ENCODE results near the gene TUFM. TPM values are rescaled to one million over a fixed set of nuclear protein-coding genes. Genes with fewer than 3 reads are reported as not detected.
A peak's percentile ranks its signal among the peaks of the same experiment; 100 is the strongest.
"Not testable (repeated sequence)": the region's sequence is repeated elsewhere in the genome, so short reads cannot be mapped to it uniquely, and the experiment has no call there.

Gene TUFM
- total RNA-seq, 1 donor from 2014 or later = 122 TPM

GRCh38 chr16:28824717-28824973, 21.5 kb downstream of the TUFM start:
- no peak for DNase-seq (ENCODE audit: low spot score in 2 of 2, unreplicated experiment in 2 of 2)
- Mint-ChIP-seq H3K27ac (peak overlapping the region; percentile 100), H3K27me3 (ENCODE audit: low read depth) (no peaks in the 10 kb centered on the region), H3K36me3 (peaks cover 35% of the 10 kb centered on the region), H3K4me1 (peaks cover 28% of the 10 kb centered on the region), H3K9me3 (no peaks in the 10 kb centered on the region), H3K4me3 (peak overlapping the region; percentile 99)
- no peak for TF ChIP-seq CTCF (IDR thresholded peaks at IDR 0.05; ENCODE audit: unreplicated experiment)

DNA sequence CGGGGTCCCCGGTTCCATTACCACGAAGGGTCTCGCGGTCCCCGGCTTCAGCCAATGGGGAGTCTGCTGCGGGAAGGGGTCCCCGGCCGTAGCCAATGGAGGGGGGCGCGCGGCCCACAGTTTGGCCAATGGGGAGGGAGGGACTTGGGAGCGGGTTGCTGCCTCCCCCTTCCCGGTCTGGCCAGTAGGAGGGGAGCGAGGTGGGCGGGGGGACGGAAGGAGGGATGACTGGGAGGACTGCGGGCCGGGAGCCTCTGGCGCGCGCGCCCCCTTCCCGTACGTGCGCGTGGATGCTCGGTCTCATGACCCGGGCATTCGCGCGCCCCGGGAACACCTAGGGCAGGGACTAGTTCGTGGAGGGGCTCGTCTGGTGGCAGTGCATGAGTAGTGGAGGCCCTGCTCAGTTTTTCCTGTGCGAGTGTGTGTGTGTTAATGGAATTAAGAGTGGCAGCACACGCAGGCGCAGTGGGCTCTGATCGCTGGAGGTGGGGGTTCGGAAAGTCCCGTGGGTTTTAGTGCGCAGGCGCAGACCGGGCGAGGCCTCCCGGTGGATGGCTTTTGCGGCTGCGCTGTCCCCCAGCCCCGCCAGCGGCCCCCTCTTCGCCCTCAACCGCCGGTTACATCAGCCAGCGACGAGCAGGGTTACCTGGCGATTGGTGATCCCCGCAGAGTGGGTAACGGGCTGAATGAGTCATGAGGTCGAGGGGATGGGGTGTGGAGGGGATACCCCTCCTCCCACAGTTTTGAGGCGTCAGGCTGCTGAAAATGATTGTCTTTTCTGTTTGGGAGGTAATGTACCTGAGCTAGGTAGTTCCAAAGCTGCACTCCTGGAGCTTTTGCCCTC, 22.1 kb downstream of the TUFM start:
- H3K4me1 Mint-ChIP-seq = peaks cover 28% of the 10 kb centered on the region
- no peaks in the 10 kb centered on the region for H3K9me3 Mint-ChIP-seq
- H3K27me3 Mint-ChIP-seq (ENCODE audit: low read depth) = no peaks in the 10 kb centered on the region
- peak; percentile 96 to 97 for DNase-seq (ENCODE audit: low spot score in 2 of 2, unreplicated experiment in 2 of 2)
- peak overlapping the region; percentile 100 for H3K27ac Mint-ChIP-seq
- peak overlapping the region; percentile 99 for H3K4me3 Mint-ChIP-seq
- H3K36me3 Mint-ChIP-seq = peaks cover 31% of the 10 kb centered on the region
- TF ChIP-seq CTCF (IDR thresholded peaks at IDR 0.05; ENCODE audit: unreplicated experiment) = no peak

DNA sequence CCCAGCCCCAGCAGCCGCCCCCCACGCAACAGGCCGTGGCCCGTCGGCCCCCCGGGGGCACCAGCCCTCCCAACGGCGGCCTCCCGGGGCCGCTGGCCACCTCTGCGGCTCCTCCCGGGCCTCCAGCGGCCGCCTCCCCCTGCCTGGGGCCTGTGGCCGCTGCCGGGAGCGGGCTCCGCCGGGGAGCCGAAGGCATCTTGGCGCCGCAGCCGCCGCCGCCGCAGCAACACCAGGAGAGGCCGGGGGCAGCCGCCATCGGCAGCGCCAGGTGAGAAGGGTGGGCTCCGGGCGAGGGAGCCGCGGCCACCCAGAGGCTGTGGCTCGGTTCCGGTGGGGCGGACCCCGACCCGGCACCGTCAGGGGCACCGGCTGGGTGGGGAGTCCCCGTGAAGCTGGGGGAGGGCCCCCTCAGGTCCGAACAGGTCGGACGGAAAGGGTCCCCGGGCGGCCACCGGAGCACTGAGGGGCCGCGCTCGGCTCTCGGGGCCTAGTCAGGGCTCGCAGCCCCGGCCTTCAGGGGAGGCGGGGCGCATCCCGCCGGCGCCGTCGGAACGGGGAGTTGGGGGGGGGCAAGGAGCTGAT, 22.8 kb downstream of the TUFM start:
- peak in 1 of 2 experiments; percentile 59 for DNase-seq (ENCODE audit: low spot score in 2 of 2, unreplicated experiment in 2 of 2)
- Mint-ChIP-seq H3K27ac (peak overlapping the region; percentile 100), H3K4me1 (peaks cover 28% of the 10 kb centered on the region), H3K9me3 (no peaks in the 10 kb centered on the region), H3K4me3 (peak overlapping the region; percentile 99), H3K36me3 (peaks cover 27% of the 10 kb centered on the region), H3K27me3 (ENCODE audit: low read depth) (no peaks in the 10 kb centered on the region)
- no peak for TF ChIP-seq CTCF (IDR thresholded peaks at IDR 0.05; ENCODE audit: unreplicated experiment)

- peak within 1 kb of the TSS; percentile 99 for H3K4me3 Mint-ChIP-seq
- peak; percentile 82 to 89 for DNase-seq (ENCODE audit: low spot score in 2 of 2, unreplicated experiment in 2 of 2)
- peak within 1 kb of the TSS; percentile 100 for H3K27ac Mint-ChIP-seq
- peaks cover 28% of the 10 kb centered on the region for H3K4me1 Mint-ChIP-seq
- TF ChIP-seq CTCF (IDR thresholded peaks at IDR 0.05; ENCODE audit: unreplicated experiment) = no peak
- no peaks in the 10 kb centered on the region for H3K9me3 Mint-ChIP-seq
- peaks cover 23% of the 10 kb centered on the region for H3K36me3 Mint-ChIP-seq
- H3K27me3 Mint-ChIP-seq (ENCODE audit: low read depth) = no peaks in the 10 kb centered on the region
Measured at GRCh38 chr16:28822520-28823290, 23.4 kb downstream of the TUFM start, which contains the start of gene ATXN2L. TSS of gene ATXN2L (plus strand) at chr16:28822999. CDS start at chr16:28823260, 261 bp downstream.

- TF ChIP-seq CTCF (IDR thresholded peaks at IDR 0.05; ENCODE audit: unreplicated experiment) = no peak
- no peaks in the 10 kb centered on the region for H3K9me3 Mint-ChIP-seq
- peak overlapping the region; percentile 75 for H3K4me3 Mint-ChIP-seq
- DNase-seq (ENCODE audit: low spot score in 2 of 2, unreplicated experiment in 2 of 2) = no peak
- H3K27ac Mint-ChIP-seq = peak overlapping the region; percentile 90
- H3K27me3 Mint-ChIP-seq (ENCODE audit: low read depth) = no peaks in the 10 kb centered on the region
- peaks cover 23% of the 10 kb centered on the region for H3K36me3 Mint-ChIP-seq
- H3K4me1 Mint-ChIP-seq = peaks cover 28% of the 10 kb centered on the region
Measured at GRCh38 chr16:28821874-28822519, 24.2 kb downstream of the TUFM start.

DNA sequence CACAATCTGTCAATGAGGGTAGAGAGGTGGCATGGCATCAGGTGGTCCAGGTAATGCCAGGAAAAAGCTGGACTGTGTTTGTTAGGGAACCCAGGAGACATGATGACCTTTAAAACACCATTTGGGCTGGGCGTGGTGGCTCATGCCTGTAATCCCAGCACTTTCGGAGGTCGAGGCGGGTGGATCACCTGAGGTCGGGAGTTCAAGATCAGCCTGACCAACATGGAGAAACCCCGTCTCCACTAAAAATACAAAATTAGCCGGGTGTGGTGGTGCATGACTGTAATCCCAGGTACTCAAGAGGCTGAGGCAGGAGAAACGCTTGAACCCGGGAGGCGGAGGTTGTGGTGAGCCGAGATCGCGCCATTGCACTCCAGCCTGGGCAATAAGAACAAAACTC, 25.6 kb downstream of the TUFM start:
- DNase-seq (ENCODE audit: low spot score in 2 of 2, unreplicated experiment in 2 of 2); H3K4me3 Mint-ChIP-seq; H3K27me3 Mint-ChIP-seq (ENCODE audit: low read depth); H3K9me3 Mint-ChIP-seq: not testable (repeated sequence)
- Mint-ChIP-seq H3K4me1 (peaks cover 20% of the 10 kb centered on the region), H3K27ac (peak overlapping the region; percentile 6), H3K36me3 (peaks cover 15% of the 10 kb centered on the region)

All from mesothelial cell of epicardium (in vitro differentiated cells).